GM19395 (cell line): Measurements from ENCODE around the gene OSBP2.

Source experiments
- ATAC-seq: cut with Tn5 transposase; IDR thresholded peaks from one replicate; pipeline ENCODE4 v1.9.1; 2021; ENCODE audit warnings: mild to moderate bottlenecking, moderate library complexity; ENCODE audit not compliant: unreplicated experiment

Gene OSBP2

GRCh38 chr22:30923168-30923900, 228.7 kb downstream of the OSBP2 start:
- no peak for ATAC-seq

GRCh38 chr22:30925667-30926066, 231.0 kb downstream of the OSBP2 start:
- ATAC-seq: no peak

DNA sequence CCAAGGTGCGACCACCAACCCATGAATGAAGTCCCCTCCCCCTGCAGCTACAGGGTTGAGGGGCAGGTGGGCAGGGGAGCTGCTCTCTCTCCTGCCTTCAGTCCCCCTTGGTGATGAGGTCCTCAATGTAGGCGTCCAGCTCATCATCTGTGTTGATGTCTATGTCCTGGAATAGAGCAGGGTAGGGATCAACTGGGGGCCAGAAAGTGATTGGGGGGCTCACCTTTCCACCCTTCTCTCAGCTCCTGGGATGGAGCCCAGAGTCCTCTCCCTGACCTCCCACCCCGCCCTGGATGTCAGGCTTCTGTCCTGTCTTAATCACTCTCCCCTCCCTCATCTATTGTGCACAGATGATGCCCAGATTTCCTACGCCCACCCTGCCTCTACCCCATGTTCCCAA, 232.0 kb downstream of the OSBP2 start:
- ATAC-seq: no peak

GRCh38 chr22:30927806-30928205, 233.1 kb downstream of the OSBP2 start:
- no peak for ATAC-seq

DNA sequence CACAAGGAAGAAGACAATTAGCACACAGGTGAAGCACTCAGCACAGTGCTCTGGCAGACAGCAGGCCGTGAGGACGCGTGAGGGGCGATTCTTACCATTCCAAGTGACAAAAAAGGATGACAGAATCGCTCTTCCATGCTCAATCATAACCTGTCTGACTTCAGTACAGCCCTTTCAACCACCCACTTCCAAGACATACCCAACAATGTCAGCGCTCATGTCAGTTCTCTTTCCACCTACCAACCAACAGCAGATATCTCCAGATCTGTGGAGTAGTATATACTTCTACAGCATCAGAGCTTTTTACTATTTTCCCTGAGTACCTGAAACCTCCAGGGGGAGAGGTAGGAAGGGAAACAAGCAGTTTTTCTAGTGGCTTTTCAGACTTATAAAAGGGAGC, 233.7 kb downstream of the OSBP2 start:
- ATAC-seq: no peak

DNA sequence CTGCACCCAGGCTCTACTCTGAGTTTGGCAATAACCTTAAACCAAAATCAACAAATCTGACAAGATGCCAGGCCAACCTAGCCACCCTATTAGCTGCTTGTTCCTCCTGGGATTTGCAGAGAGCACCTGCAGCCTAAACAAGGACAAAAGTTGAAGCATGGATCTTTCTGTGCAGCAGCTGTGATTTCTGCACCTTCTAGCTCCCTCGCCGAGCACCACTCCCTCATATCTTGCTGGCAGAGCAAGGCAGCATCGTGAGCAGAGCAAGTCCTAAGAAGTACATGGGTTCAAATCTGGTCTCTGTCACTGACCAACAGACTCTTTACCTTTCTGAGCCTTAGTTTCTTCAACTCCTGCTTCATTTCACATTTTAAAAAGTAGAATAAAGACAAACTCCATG, 235.6 kb downstream of the OSBP2 start:
- no peak for ATAC-seq

DNA sequence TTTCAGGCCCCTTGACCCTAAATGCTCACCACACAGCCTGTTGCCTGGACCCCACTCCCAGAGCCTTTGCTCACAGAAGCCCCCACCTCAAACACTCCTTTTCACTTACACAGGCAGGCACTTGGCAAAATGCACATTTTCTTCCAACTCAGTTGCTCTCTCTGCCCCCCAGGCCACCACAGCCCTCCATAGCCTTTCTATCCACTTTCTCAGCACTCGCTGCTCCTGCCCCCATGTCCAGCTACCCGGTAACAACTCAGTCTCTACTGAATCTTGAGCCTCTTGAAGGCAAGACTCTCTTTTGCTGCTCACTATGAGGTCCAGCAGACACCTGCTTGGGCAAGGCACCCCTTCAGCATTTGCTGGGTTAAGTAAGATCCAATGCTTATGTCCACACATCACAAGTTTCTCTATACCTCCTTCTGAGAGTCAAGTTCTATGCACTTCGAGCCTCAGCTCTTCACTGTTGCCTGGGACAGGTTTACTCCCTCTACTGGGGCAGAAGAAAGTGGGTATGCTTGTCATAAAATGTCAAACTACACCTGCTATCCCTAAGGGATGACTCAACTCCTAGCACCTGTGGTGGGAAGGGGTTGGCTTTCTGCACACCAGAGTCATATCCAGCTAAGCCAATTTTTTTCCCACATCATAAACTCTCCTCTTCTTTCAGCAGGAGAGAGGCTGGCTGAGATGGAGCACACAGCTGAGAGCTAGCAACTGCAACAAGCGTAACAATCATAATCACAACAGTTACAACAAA, 237.0 kb downstream of the OSBP2 start:
- no peak for ATAC-seq

GRCh38 chr22:30932661-30933060, 238.0 kb downstream of the OSBP2 start:
- ATAC-seq: no peak

DNA sequence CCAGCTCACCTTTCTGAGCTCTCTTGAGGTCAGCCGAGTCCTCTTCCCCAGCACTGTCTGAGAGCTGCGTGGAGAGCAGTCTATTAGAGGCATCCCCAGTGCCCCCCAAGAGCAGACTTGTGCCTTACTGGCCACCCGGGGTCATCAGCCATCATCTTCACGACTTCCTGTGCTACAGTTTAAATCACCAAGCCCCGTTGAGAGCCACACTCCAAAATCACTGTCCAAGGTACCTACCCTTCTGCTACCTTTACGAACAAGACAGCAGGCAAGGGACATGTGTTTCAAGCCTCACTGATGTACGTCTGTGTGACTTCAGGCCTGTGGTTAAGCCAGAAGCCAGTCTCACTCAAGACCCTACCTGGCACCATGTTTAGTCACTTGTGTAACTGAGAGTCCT, 238.8 kb downstream of the OSBP2 start:
- ATAC-seq: no peak

DNA sequence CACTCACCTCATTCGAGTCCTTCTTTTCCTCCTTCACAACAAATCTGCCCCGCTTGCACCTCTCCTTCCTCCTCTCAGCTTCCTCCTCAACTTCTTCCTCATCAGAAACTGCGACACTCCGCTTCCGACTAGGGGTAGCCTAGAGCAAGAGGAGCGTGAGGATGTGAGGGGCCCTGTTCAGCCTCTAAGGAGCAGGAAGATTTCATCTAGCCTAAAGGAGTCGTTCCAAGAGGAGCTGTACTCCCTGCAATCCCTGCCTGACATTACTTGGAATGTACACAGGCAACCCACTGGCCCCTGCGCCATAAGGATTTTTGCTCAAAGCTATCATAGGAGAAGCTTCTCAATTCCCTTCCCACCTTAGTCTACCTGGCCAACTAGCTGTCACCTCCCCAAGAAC, 239.4 kb downstream of the OSBP2 start:
- ATAC-seq: no peak

GRCh38 chr22:30940685-30941362, 246.2 kb downstream of the OSBP2 start:
- no peak for ATAC-seq

GRCh38 chr22:30941363-30941740, 246.7 kb downstream of the OSBP2 start:
- no peak for ATAC-seq

- ATAC-seq: no peak
Measured at GRCh38 chr22:30943368-30943767, 248.7 kb downstream of the OSBP2 start.

GRCh38 chr22:30944986-30945385, 250.3 kb downstream of the OSBP2 start:
- no peak for ATAC-seq

DNA sequence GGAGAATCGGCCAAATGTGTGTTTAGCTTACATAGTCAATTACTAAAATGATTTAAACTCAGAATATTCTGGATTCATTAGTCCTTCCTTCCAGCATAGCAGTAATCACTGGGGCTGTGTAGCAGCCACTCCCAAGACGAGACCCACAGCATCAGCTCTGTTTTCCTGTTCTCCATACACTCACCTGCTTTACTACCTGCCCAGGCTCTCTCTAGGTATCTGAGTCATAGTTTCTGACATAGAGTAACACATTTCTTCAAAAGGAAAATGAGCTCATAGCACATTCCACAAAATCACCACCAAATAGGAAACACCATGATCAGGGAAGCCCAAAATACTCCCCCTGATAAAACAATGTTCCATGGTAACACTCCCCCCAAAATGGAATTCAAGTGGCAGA, 251.0 kb downstream of the OSBP2 start:
- ATAC-seq: no peak

GRCh38 chr22:30946354-30946753, 251.7 kb downstream of the OSBP2 start:
- ATAC-seq: no peak

- no peak for ATAC-seq
Measured at GRCh38 chr22:30947173-30947815, 252.6 kb downstream of the OSBP2 start.

DNA sequence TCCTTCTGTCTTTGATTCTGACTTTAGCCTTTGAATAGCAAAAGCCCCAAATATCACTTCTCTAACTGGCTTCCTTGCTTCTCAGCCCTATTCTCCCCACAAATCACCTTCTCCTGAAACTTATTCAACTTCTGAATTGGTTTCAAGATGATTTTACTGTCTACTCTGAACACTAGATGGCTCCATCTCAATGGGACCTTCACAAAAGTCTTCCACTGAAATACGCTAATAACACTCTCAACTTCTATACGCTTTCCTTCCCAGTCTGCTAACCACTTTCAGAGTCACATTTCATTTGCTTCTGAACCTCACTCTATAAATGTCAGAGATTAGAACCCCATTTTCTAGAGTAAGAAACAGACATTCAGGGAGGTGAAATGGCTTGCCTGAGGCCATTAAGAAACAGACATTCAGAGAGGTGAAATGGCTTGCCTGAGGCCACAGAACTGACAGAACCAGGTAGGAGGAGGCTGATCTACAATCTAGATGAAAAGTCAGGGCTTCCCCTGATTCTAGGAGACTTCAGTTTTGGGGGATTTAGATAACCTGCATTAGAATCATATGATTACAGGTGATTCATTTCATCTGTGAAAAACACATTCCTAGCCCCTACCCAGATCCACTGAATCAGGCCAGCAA, 253.3 kb downstream of the OSBP2 start:
- ATAC-seq: no peak

- ATAC-seq: no peak
Measured at GRCh38 chr22:30948930-30949342, 254.3 kb downstream of the OSBP2 start.

DNA sequence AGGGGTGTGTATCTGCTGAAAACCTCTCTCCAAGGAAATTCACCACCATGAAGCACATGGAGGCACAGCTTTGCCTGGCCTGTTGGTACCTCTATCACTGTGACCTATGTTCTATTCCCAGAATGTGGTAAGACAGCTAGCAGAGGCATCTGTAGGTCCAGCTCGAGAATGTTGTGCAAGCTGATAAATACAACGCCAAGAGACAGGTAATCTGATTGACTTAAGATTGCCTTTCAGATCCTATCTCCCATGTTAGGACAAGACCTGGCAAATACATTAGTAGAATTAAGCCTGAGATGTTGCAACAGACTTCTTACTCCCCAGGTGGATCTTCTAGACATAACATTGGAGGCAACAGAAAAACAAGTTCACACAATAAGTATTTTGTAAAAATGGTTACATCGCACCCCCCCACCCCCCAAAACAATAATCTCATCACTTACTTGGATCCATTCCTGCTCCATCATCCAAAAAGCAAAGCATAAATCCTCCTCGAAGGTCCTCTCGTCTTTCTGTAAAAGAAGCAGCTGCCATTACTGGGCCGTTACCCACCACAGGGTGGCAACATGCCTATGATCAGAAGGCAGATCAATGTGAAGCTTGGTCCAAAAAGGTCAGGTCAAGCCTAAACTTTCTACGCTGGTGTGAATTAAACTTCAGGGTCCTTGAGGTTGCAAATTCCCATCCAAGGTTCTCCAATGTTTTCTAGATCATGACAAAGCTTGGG, 255.4 kb downstream of the OSBP2 start:
- ATAC-seq: no peak
